ENCODE data around the gene HORMAD2. TPM values are rescaled to one million over a fixed set of nuclear protein-coding genes. Genes with fewer than 3 reads are reported as not detected.

HORMAD2 gene
- total RNA-seq = not detected
- long read RNA-seq = 0 reads

GRCh38 chr22:30079952-30080533, at the start of gene HORMAD2:
HORMAD2 (plus strand) TSS chr22:30080464; CDS start chr22:30093953, 13,489 bp downstream.
- peak; percentile 26 for DNase-seq
- ATAC-seq = no peak
- intact Hi-C loops (cut with micrococcal nuclease) = no loop called here

- intact Hi-C loops (cut with micrococcal nuclease) = no loop called here
- ATAC-seq (no peak), DNase-seq (no peak)
These were observed 48.9 kb upstream of the HORMAD2 start for GRCh38 chr22:30031328-30031727.

- DNase-seq (no peak), ATAC-seq (no peak)
- intact Hi-C loops (cut with micrococcal nuclease) = no loop called here
These were observed 48.4 kb upstream of the HORMAD2 start for GRCh38 chr22:30031764-30032455.

GRCh38 chr22:30033137-30033536, 47.1 kb upstream of the HORMAD2 start:
- ATAC-seq (no peak), DNase-seq (no peak)
- intact Hi-C loops (cut with micrococcal nuclease) = no loop called here

GRCh38 chr22:30033901-30034300, 46.4 kb upstream of the HORMAD2 start:
- no peak for ATAC-seq
- intact Hi-C loops (cut with micrococcal nuclease) = no loop called here
- DNase-seq = no peak

- intact Hi-C loops (cut with micrococcal nuclease) = no loop called here
- ATAC-seq (no peak), DNase-seq (no peak)
These were observed 43.6 kb upstream of the HORMAD2 start for GRCh38 chr22:30036656-30037055.

- DNase-seq (no peak), ATAC-seq (peak; percentile 17)
- intact Hi-C loops (cut with micrococcal nuclease) = no loop called here
These were observed 42.0 kb upstream of the HORMAD2 start for GRCh38 chr22:30038219-30038618.

GRCh38 chr22:30040499-30041260, 39.6 kb upstream of the HORMAD2 start:
- intact Hi-C loops (cut with micrococcal nuclease) = no loop called here
- DNase-seq = no peak
- ATAC-seq = no peak

GRCh38 chr22:30041475-30041874, 38.8 kb upstream of the HORMAD2 start:
- no peak for ATAC-seq
- intact Hi-C loops (cut with micrococcal nuclease) = no loop called here
- no peak for DNase-seq

- intact Hi-C loops (cut with micrococcal nuclease) = no loop called here
- DNase-seq (no peak), ATAC-seq (no peak)
These were observed 38.4 kb upstream of the HORMAD2 start for GRCh38 chr22:30041881-30042280.

GRCh38 chr22:30043161-30043560, 37.1 kb upstream of the HORMAD2 start:
- no peak for ATAC-seq
- DNase-seq = no peak
- intact Hi-C loops (cut with micrococcal nuclease) = no loop called here

- ATAC-seq (no peak), DNase-seq (no peak)
- intact Hi-C loops (cut with micrococcal nuclease) = no loop called here
These were observed 35.9 kb upstream of the HORMAD2 start for GRCh38 chr22:30044369-30044768.

GRCh38 chr22:30044881-30045493, 35.3 kb upstream of the HORMAD2 start:
- ATAC-seq (no peak), DNase-seq (no peak)
- intact Hi-C loops (cut with micrococcal nuclease) = no loop called here

GRCh38 chr22:30045494-30045887, 34.8 kb upstream of the HORMAD2 start:
- intact Hi-C loops (cut with micrococcal nuclease) = no loop called here
- ATAC-seq (no peak), DNase-seq (no peak)

GRCh38 chr22:30045901-30046715, 34.2 kb upstream of the HORMAD2 start:
- DNase-seq (no peak), ATAC-seq (no peak)
- intact Hi-C loops (cut with micrococcal nuclease) = no loop called here

- no peak for ATAC-seq
- intact Hi-C loops (cut with micrococcal nuclease) = no loop called here
- no peak for DNase-seq
These were observed 33.4 kb upstream of the HORMAD2 start for GRCh38 chr22:30046716-30047363.

- ATAC-seq = no peak
- intact Hi-C loops (cut with micrococcal nuclease) = no loop called here
- DNase-seq = no peak
These were observed 32.9 kb upstream of the HORMAD2 start for GRCh38 chr22:30047364-30047738.

- DNase-seq (no peak), ATAC-seq (no peak)
- intact Hi-C loops (cut with micrococcal nuclease) = no loop called here
These were observed 31.6 kb upstream of the HORMAD2 start for GRCh38 chr22:30048681-30049080.

Data from left ventricle myocardium superior (tissue), 1 donor.